Effector CD4-positive, alpha-beta T cell (primary cell): ENCODE measurements around the gene CIROP.
A peak's percentile ranks its signal among the peaks of the same experiment; 100 is the strongest.

Experiments
- DNase-seq: peaks from one replicate; pipeline ENCODE4 v3.0.0-alpha.2; 2020

CIROP gene

GRCh38 chr14:23130871-23131270, 26.1 kb upstream of the CIROP start:
- DNase-seq, result no peak

- DNase-seq, result no peak
Observed at GRCh38 chr14:23129759-23130316, 25.0 kb upstream of the CIROP start.

GRCh38 chr14:23128969-23129758, 24.4 kb upstream of the CIROP start:
- no peak for DNase-seq

- no peak for DNase-seq
Observed at GRCh38 chr14:23127861-23128260, 23.1 kb upstream of the CIROP start.

GRCh38 chr14:23126548-23127278, 21.9 kb upstream of the CIROP start:
- DNase-seq, result no peak

GRCh38 chr14:23125933-23126524, 21.2 kb upstream of the CIROP start:
- DNase-seq, result no peak

GRCh38 chr14:23125011-23125410, 20.2 kb upstream of the CIROP start:
- DNase-seq, result no peak

- DNase-seq, result no peak
Observed at GRCh38 chr14:23124337-23124954, 19.7 kb upstream of the CIROP start.

- DNase-seq, result no peak
Observed at GRCh38 chr14:23123419-23123818, 18.6 kb upstream of the CIROP start.

GRCh38 chr14:23122086-23122485, 17.3 kb upstream of the CIROP start:
- no peak for DNase-seq

GRCh38 chr14:23121361-23121771, 16.6 kb upstream of the CIROP start:
- no peak for DNase-seq

GRCh38 chr14:23120541-23121251, 15.9 kb upstream of the CIROP start:
- peak; percentile 61 for DNase-seq

- no peak for DNase-seq
Observed at GRCh38 chr14:23119363-23120327, 14.9 kb upstream of the CIROP start.

GRCh38 chr14:23118506-23119362, 13.9 kb upstream of the CIROP start, which contains the start of gene CEBPE:
Gene CEBPE, minus strand, starts transcription at chr14:23119255. Its CDS starts 164 bp downstream, at chr14:23119091.
- DNase-seq, result no peak

GRCh38 chr14:23117371-23118020, 12.7 kb upstream of the CIROP start:
- no peak for DNase-seq

GRCh38 chr14:23115918-23116317, 11.1 kb upstream of the CIROP start:
- DNase-seq, result no peak

- no peak for DNase-seq
Observed at GRCh38 chr14:23115039-23115731, 10.4 kb upstream of the CIROP start.

- DNase-seq, result no peak
Observed at GRCh38 chr14:23114669-23115038, 9.9 kb upstream of the CIROP start.

GRCh38 chr14:23114120-23114458, 9.3 kb upstream of the CIROP start:
- DNase-seq, result no peak
